GM04503 (cell line): ENCODE results near the gene KIF13A.
"Not testable (repeated sequence)": the region's sequence is repeated elsewhere in the genome, so short reads cannot be mapped to it uniquely, and the experiment has no call there.

ENCODE experiments used
- DNase-seq: peaks from one replicate; pipeline ENCODE4 v3.0.0-alpha.2; 2012; ENCODE audit warnings: low read depth

KIF13A gene

DNA sequence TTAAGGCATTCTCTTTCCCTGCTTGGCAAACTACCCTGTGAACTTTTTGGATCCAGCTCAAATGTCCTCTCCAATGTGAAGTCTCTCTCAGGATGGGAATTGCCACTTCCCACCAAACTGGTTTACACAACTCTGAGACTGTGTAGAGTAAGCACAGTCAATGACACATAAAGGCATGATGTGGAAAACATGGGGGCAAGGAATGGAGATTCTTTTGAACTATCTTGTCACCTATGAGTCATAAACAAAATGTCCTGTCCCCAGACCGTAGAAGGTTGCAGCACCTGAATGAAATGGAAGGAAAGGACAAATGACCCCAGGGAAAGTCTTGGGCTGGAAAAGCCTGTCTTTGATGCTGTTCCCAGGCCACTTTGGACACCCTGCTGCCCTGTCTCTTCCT lies 11.0 kb upstream of the KIF13A start:
- no peak for DNase-seq

DNA sequence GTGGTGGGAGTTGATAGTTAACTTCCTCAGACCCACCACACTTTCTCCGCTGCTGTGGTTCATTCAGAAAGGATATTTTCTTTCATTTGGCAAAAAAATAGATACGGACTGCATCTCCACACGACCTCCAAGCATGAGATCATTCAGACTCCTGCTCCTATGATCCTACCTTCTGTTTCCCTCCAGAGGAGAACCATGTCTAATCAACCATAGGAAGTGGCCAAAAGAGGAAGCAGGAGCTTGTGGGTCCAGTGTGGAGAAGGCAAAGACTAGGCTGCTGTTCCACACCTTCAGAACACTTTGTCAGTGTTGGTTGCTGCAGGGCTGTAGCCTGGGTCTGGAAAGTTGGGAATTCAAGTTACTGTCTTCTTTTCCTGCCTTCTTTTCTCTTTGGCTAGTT lies 10.6 kb upstream of the KIF13A start:
- DNase-seq = no peak

DNA sequence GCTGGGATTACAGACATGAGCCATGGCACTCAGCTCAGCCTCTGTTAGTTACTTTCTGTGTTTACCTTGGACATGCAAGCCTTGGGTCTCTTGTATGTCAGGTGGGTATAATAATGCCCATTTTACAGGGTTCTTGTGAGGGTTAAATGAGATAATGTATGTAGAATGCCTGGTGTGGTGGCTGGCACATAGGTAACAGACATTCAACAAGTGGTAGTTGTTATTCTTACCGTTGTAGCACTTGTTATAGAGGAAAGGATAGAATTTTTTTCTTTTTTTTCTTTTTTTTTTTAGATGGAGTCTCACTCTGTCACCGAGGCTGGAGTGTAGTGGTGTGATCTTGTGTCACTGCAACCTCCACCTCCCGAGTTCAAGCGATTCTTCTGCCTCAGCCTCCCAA lies 8.0 kb upstream of the KIF13A start:
- no peak for DNase-seq

DNA sequence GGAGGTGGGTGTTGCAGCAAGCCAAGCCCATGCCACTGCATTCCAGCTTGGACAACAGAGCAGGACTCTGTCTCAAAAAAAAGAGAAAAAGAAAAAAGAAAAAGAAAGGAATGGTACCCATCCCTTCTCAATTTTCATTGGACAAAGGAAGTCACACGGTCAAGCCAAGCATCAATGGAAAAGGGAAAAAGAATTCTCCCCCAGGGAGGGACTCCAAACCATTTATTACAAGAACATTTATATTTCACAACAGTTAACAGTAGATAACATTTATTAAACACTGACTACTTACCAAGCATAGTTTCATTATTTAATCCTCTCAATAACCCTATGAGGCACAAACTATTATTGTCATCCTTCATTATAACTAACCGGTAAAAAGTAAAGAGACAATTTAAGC lies 6.6 kb upstream of the KIF13A start:
- no peak for DNase-seq

DNA sequence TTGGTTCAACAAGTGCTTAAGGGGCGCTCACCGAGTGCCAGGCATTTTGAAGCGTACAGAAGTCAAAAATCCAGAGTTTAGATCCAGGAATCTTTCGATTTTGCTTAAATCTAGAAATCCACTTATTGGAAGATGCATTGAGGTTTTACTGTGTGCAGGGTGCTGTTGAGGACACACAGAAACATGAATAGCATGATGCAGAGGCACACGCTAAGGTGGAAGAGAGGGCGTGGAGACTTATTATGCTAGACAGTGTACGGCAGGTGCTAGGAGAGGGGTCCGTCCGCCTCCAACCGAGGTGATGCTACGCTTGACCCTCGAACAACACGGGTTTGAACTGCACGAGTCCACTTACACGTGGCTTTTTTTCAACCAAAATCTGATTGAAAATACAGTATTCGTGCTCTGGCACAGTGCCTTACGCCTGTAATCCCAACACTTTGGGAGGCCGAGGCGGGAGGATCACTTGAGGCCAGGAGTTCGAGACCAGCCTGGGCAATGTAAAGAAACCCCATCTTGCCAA lies 1.0 kb upstream of the KIF13A start:
- no peak for DNase-seq

DNA sequence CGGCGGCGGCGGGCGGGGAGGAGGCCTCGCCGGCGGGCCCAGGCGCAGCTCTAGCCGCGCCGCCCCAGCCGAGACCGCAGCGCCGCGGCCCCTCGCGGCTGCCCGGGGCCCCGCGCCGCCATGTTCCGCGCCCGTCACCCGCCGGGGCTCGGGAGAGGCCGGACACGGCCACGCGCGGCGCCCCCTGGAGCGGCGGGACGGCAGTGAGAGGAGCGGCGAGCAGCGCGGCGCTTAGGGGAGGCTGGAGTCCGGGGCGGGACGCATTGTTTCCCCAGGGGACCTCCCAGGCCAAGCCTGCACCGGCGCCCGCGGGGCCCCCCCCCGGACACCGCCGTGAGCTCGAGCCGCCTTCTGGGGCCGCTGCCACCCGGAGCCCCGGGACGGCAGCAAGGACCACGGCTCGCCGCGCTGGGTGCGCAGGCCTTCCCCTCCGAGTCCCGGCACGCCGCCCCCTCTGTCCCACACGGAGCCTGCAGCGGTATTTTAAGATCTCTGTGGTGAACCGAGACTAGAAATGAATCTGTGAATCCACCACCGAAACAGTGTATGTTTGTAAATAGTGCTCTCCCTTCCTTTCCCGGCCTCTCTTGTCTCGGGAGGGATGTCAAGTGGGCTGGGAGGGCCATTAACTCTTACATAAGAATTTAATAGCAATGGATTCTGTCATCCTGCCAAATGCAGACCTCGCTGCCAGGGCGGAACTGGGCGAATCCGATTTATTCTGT lies 424 bp upstream of the KIF13A start:
- no peak for DNase-seq

DNA sequence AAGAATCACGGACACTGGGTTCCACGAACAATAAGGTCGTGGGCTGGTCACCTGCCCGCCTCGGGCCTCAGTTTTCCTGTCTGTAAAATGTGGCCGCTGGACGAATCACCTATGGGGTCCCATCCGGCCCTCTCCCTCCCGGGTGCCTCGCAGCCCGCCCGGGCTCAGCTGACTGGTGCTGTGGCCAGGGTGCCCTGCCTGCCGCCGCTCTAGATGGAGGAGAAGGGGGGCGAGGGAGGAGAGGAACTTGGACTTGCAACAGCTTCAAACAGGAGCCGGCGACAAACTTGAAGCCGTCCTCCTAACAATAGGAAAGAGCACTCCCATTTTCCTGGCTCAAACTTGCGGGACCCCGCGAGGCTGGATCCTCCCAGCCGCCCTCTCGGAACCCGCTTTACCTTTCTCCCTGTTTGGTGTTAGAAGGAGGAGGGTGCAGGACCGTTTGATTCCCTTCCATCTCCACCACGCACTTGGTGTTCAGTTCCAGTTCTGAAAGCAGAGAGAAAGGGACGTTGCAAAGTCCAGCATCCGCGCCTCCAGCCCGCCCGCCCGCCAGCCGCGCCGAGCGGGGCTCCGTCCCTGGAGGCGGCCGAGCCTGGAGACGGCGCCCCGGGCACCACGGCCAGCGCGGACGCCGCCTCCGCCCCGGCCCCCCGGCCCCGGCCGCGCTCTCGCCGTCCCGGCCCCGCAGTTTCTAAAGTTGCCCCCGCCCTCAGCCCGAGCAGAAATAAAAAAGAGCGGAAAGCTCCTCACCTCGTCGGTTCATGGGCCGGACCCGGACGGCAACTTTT lies 584 bp downstream of the KIF13A start:
- DNase-seq = no peak

DNA sequence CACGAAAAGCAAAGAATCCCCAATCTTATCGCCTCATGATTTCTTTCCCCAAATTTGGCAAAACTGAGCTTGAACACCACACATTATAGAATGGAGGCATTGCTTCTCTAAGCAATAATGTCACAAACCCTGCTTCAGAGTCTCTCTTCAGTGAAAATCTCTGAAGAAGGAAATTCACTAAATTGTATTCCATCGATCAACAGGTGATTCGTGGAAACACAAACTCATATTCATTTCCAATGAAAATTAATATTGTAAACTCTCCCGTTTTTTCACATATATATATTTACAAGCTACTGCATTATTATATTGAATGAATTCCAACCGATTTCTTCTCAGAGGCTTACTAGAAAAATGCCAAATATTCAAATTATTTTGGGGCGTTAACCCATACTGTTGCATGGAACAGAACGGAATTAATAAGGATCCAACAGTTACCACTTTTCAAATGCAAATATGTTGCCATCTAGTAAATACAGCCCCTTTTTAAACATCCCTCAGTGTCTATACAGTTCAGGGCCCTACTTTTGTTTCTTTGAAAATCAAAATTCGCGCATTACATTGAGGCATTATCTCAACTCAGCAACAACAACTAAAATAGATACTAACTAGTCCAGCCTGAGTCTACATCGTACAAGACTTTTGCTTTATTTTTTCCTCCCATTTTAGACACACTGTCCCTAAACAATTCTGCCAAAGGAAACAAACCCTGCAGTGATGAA lies 1.3 kb downstream of the KIF13A start:
- no peak for DNase-seq

DNA sequence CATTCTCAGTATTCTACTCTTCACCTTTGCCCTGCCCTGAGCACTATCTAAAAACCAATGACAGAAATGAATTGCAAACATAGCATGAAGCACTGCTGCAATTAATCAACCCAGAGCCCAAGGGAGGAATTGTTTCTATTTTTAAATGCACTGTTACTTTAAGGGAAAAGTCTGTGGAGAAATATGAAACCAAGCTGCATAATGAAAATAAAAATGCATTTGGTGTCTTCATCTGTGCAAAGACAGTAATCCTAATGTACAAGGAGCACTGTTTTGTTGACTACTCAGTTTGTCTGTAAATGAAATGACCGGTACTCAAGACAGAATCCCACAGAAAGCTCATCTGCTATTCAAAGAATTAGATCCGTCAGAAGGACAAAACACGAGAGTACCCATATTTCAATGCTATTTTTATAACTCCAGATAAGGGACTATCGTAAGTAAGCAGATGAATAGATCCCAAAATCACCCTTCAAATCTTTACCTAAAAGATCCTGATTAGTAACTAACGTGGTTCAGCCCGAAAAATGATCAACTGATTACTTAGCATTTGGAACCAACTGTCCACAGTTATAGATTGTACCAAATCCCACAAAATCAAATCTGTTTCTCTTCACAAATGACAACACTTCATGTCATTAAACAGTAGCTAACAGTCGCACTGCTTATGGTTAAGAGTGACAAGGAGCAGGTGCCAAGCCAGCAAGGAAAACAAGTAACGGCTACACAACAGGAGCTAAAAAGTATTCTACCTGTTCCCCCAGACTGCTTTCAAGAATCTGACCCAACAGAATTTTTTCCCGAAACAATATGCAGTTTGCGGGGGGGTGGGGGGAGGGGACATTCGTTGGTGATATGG lies 2.4 kb downstream of the KIF13A start:
- no peak for DNase-seq

DNA sequence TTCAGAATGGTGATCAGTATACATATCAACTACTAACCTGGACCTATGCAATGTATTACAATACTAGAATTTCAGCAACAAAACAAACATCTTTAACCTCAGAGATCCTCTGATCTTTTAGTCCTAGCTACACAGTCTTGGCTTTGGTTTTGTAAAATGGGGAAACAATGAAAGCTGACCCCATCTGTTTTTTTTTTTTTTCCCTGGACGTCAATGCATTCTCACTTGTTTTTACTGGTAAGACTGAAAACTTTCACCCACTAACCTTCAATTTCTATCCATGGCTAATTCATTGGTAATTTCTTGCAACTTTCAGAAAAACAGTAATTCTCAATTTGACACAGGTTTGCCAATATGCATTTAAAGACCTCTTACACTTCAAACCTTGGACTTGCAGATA lies 3.0 kb downstream of the KIF13A start:
- no peak for DNase-seq

DNA sequence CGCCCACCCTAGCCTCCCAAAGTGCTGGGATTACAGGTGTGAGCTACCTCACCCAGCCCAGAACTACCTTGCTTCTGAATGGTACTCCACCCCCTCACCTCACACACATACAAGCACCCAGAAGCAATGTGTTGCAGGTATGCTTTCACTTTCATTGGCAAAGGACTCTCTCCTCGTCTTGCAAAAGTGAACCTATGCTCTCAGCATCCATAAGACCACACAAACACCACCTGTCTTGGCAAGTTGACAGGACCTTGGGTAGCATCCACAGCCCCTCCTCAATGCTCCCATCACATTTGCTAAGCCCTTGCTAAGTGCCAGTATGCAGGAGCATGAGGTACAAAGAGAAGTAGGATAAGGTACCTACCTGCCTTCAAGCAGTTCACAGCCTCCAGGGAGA lies 3.7 kb downstream of the KIF13A start:
- no peak for DNase-seq

DNA sequence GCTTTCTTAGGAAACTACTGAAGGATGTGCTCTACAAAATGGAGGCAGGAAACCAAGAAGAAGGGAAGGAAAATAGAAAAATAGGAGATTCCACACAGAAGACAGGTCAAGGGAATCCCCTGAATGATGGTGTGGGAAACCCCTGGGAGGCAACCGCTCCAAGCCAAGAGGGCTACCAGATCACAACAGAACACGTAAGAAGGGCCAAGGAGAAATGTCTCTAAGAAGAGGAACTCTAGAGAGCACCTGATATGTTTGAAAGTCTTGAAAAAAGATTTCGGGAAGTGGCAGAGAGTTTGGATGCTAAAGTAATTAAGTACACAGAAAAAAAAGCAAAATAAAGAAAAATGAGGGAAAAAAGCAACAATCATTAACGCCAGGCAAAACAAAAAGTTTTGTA lies 7.1 kb downstream of the KIF13A start:
- DNase-seq = no peak

DNA sequence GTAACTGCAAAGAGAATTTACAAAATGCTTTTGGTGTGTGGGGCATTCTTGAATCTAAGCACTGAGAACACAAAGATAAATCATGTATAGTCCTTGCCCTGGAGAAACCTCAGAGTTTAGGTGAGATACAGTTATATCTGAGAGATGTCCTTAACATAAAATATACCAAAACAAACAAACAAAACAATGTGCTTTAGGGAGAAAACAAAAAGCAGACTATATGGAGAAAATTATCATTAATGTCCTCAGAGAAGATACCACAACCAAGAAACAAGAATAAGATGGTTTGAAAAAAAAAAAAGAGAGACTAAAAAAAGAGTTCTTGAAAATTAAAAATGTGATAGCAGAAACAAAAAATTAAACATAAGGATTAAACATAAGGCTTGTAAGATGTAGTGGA lies 8.0 kb downstream of the KIF13A start:
- DNase-seq = no peak

DNA sequence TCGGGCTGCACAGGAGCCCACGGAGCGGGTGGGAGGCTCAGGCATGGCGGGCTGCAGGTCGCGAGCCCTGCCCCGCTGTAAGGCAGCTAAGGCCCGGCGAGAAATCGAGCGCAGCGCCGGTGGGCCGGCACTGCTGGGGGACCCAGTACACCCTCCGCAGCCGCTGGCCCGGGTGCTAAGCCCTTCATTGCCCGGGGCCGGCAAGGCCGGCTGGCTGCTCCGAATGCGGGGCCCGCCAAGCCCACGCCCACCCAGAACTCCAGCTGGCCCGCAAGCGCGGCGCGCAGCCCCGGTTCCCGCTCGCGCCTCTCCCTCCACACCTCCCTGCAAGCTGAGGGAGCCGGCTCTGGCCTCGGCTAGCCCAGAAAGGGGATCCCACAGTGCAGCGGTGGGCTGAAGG lies 11.2 kb downstream of the KIF13A start:
- not testable (repeated sequence) for DNase-seq

DNA sequence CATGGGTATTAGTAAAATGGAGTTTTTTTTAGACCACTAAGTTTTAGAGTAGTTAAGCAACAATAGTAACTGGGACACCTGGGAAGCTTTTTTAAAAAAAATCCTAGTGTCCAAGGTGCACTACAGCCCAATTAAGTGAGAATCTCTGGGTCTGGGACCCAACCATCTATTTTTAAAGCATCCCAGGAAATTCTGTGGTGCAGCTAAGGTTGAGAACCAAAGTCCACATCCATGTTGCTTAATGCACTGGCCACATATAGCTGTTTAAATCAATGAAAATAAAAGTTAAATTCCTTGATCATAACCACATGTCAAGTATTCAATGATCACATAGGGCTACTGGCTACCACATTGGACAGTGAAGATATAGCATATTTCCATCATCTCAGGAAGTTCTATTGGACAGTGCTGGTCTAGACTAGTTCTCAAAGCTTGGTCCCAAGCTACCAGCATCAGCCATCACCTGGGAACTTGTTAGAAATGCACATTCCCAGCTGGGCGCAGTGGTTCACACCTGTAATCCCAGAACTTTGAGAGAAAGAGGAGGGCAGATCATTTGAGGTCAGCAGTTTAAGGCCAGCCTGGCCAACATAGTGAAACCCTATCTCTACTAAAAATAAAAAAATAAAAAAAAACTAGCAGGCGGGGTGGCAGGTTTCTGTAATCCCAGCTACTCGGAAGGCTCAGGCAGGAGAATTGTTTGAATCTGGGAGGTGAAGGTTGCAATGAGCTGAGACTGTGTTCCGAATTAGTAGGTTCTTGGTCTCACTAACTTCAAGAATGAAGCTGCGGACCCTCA lies 12.7 kb downstream of the KIF13A start:
- no peak for DNase-seq

DNA sequence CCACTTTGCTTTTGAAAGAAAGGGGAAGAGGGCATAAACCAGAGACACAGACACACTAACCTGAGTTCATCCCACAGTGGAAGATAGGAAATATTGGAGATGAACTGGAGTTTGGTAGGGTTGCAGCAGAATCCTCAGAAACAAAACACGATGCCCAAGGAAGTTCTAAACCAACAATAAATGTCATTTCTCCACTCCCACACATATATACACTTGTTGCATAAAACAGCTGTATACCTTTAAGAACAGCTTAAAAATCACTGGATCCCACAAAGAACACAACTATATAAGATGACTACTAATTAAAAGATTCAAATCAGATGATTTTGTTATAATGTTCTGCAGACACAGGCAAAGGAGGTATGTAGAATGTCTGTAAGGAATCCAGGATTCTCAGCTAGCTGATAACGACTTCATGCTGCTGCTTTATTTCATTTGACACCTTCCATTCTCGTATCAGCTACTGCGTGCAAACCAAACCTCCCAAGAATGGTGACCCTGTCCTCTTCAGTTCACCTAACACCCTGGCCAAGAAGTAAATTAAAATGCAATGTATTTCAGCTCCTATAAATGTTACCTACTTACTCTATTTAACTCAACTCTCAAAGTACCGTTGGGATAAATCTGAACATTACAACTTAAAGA lies 14.3 kb downstream of the KIF13A start:
- DNase-seq = no peak

DNA sequence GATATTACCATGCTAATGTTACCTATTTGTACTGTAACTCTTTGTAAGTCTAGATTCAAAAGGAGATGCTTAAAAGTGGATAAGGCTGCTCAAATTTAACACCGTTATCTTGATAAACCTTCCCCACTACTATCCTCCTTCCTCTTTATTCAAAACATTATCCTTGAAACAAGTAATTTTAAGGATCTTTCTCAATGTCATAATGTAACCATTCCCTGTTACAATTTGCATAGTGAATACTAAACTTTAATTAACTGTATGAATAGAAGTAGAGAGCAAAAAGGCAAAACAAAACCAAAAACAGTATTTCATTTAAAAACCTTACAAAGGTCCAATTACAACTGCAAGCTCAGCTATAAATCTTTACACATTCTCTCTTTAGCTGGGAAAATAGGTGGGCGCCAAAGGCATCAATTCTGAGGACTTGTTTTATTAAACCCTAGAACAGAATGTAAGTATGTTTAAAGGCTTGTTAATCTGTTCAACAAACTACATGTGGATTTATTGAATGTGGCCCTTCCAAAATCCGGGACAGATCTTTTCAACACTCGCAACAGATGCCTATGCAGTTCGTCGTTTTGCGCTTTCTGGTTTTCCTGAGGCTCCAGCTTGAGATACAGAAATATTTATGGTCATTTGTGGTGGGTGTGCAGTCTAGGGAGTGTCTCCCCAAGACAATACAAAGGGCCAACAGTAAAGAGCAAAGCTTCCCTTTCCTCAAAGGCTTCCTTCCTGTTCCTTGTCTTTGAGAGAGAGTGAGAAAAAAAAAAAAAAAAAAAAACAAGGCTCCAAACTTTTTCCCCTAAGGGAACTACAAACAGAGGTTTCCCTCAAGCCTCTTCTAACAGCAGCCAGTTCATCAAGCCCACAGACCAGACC lies 15.1 kb downstream of the KIF13A start:
- no peak for DNase-seq

DNA sequence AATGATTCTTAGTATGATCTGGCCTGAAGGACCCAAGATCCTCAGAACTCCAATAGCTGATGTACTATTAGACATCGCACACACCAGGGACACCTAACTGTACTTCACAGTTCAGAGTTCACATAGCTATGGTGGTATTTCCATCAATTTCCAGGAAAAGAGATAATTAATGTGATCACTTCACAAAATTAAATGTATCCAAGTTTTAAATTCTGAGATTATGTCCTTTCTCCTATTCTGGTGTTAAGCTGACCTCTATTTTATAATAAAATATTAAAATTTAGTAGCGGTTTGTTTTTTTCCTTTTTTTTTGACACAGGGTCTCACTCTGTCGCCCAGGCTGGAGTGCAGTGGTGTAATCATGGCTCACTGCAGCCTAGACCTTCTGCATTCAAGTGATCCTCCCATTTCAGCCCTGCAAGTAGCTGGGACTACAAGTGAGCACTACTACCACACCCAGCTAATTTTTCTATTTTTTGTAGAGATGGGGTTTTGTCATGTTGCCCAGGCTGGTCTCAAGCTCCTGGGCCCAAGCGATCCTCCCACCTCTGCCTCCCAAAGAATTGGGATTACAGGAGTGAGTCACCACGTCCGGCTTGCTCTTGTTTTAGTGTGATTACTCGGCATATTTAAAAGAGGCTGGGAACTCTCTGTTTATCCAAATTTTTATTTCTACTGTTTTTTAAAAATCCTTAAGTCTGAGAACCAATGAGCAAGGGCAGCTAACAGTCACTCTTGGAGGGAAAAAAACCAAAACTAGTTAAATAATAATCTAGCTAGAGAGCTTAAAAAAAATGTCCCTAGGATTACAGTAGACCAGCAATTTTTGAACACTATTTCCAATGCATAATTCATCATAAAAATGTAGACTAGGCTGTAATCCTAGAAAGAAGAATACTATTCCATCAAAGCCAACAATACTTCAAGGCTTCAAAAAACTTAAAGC lies 16.0 kb downstream of the KIF13A start:
- no peak for DNase-seq
